WERI-Rb-1 (cell line): ENCODE data around the gene AFF1.

Source experiments
- DNase-seq: peaks from one replicate; pipeline ENCODE4 v3.0.0-alpha.2; 2020
- H3K27ac ChIP-seq: fragments of 250-450 bp; sonication (Bioruptor Pico); 2 replicates; pipeline ENCODE4 v1.5.1; 2020; ENCODE audit warnings: mild to moderate bottlenecking, moderate library complexity
- H3K27me3 ChIP-seq: fragments of 250-450 bp; sonication (Bioruptor Pico); 2 replicates; pipeline ENCODE4 v1.5.1; 2021; ENCODE audit warnings: mild to moderate bottlenecking, low read depth, moderate library complexity; ENCODE audit not compliant: insufficient read depth, severe bottlenecking
- H3K36me3 ChIP-seq: fragments of 250-450 bp; sonication (Bioruptor Pico); 2 replicates; pipeline ENCODE4 v1.5.1; 2020; ENCODE audit warnings: mild to moderate bottlenecking, moderate library complexity
- H3K4me3 ChIP-seq: 2 replicates; pipeline ENCODE4 v1.5.1; 2011; ENCODE audit warnings: low read depth, mild to moderate bottlenecking, control low read depth, low read length
- H3K9me3 ChIP-seq: fragments of 250-450 bp; sonication (Bioruptor Pico); 2 replicates; pipeline ENCODE4 v1.5.1; 2021; ENCODE audit warnings: mild to moderate bottlenecking, moderate library complexity; ENCODE audit not compliant: severe bottlenecking
- TF ChIP-seq, protein P1 (sequence below): IDR thresholded peaks from 2 replicates; pipeline ENCODE4 v1.5.1; 2011; ENCODE audit warnings: low read depth, mild to moderate bottlenecking, control low read depth, inconsistent platforms, low read length

The AFF1 gene

DNA sequence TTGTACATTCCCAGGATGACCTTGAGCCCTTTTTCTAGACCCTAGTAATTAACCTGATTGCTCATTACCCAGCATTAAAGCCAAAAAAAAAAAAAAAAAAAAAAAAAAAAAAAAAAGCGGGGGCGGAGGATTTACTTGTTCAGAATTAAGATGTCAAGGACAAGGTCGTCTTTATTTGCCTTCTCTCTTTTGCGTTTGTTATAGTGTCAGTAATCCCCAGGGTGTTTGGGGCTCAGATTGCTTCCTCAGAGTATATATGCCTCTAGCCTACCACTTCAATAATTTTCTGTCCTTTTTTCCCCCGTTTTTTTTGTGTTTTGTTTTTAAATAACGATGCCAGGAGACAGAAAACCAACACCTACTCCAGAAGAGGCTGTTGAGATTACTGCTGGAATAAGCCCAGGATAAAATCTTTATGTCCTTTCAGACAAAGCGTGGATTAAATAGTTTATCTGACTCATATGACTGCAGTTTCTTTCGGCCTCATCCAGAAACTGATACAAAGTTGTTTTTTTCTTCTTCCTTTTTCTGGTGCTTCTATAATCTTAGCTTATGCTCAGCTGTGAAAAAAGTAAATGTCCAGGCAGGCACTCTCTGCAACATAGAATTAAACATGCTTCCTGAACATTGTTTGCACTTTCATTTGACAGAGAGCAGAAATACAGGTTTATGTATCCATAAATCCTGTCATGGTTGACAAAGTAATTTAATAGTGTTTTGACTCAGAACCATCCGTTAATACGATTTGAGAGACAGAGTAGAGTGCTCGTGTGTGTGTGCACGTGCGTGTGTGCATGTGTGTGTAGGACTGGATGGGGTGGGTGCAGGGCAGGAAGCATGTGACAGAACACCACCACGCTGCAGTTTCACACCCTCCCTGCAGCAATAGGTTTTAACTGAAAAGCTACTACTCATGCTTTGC is 138.6 kb downstream of the AFF1 start:
- peak overlapping the region; percentile 36 for H3K4me3 ChIP-seq
- TF ChIP-seq, protein P1, sequence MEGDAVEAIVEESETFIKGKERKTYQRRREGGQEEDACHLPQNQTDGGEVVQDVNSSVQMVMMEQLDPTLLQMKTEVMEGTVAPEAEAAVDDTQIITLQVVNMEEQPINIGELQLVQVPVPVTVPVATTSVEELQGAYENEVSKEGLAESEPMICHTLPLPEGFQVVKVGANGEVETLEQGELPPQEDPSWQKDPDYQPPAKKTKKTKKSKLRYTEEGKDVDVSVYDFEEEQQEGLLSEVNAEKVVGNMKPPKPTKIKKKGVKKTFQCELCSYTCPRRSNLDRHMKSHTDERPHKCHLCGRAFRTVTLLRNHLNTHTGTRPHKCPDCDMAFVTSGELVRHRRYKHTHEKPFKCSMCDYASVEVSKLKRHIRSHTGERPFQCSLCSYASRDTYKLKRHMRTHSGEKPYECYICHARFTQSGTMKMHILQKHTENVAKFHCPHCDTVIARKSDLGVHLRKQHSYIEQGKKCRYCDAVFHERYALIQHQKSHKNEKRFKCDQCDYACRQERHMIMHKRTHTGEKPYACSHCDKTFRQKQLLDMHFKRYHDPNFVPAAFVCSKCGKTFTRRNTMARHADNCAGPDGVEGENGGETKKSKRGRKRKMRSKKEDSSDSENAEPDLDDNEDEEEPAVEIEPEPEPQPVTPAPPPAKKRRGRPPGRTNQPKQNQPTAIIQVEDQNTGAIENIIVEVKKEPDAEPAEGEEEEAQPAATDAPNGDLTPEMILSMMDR: no peak
- DNase-seq: peak; percentile 72
- H3K36me3 ChIP-seq: no peaks in the 10 kb centered on the region
- H3K9me3 ChIP-seq: no peaks in the 10 kb centered on the region
- H3K27ac ChIP-seq: peak overlapping the region; percentile 91
- H3K27me3 ChIP-seq: no peaks in the 10 kb centered on the region

GRCh38 chr4:87074121-87074488 is 139.3 kb downstream of the AFF1 start:
- H3K27me3 ChIP-seq: no peaks in the 10 kb centered on the region
- TF ChIP-seq, protein P1: no peak
- no peaks in the 10 kb centered on the region for H3K36me3 ChIP-seq
- H3K4me3 ChIP-seq: peak overlapping the region; percentile 36; the same call in 1 of the 2 replicates
- DNase-seq: no peak
- H3K9me3 ChIP-seq: no peaks in the 10 kb centered on the region
- peak overlapping the region; percentile 91 for H3K27ac ChIP-seq

DNA sequence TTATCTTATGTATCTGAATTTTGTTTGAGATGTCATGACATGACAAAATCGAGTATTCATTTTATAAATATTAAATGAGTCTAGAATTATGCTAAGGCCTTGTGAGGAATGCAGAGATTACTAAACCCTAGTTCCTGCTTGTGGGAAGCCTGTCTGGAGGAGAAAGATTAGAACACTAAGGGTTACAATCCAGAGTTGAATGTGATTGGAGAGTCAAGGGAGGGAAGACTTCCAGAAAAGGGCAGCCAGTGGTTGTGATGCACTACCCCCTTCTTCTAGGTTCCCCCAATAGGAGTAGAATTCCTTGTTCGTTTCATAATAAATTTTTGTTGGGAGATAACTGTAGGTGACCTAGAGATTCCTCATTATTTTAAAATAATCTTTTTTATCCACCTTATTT is 141.1 kb downstream of the AFF1 start:
- H3K36me3 ChIP-seq: no peaks in the 10 kb centered on the region
- H3K4me3 ChIP-seq: no peak overlapping the region
- no peaks in the 10 kb centered on the region for H3K9me3 ChIP-seq
- no peaks in the 10 kb centered on the region for H3K27me3 ChIP-seq
- H3K27ac ChIP-seq: peak overlapping the region; percentile 91
- no peak for DNase-seq
- TF ChIP-seq, protein P1: no peak

GRCh38 chr4:87076690-87077358 is 142.0 kb downstream of the AFF1 start:
- TF ChIP-seq, protein P1: no peak
- H3K36me3 ChIP-seq: no peaks in the 10 kb centered on the region; the same call in 1 of the 2 replicates
- no peak overlapping the region for H3K4me3 ChIP-seq
- no peaks in the 10 kb centered on the region for H3K9me3 ChIP-seq
- no peaks in the 10 kb centered on the region for H3K27me3 ChIP-seq
- DNase-seq: no peak
- H3K27ac ChIP-seq: peak overlapping the region; percentile 13

DNA sequence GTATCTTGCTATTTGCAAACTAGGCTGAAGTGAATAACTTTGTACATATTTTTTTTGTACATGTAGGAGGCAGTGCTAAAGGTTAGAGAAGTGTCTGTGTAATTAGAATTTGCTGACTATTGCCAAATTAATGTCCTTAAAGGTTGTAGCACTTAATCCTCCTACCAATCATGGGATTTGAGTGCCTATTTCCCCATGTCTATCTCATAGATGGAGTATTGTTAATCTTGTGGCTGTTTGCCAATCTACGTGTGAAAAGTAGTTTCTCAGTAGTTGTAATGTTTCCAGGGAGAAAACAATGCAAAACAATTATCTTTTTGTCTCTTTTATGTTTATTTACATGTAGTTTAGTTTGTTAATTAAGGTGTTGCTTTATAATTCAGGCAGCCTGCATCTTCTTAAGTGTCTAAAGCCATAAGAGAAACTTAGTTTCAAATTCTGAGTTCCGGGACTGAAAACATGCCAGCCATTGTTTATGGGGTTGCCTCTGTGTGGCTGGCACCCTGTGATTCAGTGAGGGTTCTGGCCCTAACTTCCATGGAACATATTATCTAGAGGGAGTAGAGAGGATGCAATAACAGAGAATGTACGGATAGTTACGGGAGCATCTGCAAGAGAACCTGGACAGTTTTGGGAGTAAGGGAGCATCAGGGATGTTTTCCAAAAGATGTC is 143.2 kb downstream of the AFF1 start:
- Histone ChIP-seq H3K27me3 (no peaks in the 10 kb centered on the region), H3K9me3 (no peaks in the 10 kb centered on the region), H3K27ac (peak overlapping the region; percentile 41), H3K4me3 (no peak overlapping the region), H3K36me3 (no peaks in the 10 kb centered on the region; the same call in 1 of the 2 replicates)
- TF ChIP-seq, protein P1: no peak
- no peak for DNase-seq
